Right lobe of liver (tissue), 4 donors: ENCODE results near the gene CENPK.

Experiments
- CTCF ChIP-seq, 4 donors: fragments of 200-600 bp in 3 of 4; fragments of 450-650 bp in 1 of 4; IDR thresholded peaks; one replicate each; pipeline versions ENCODE4 v1.5.1 to v1.8.0; 2016 to 2022; ENCODE audit warnings: antibody characterized with exemption in 4 of 4, mild to moderate bottlenecking in 2 of 4
- POLR2A ChIP-seq: fragments of 450-650 bp; IDR thresholded peaks from one replicate; pipeline ENCODE4 v1.6.1; 2017; ENCODE audit warnings: antibody characterized with exemption, mild to moderate bottlenecking
- donor health status: DM: no; HTN: no; CAD: no.
- donor health status: DM: no; HTN: no; CAD: no.
- donor health status: DM: no; HTN: yes; CAD: no.

GRCh38 chr5:65556718-65557117 is 6.2 kb downstream of the CENPK start:
- TF ChIP-seq CTCF (IDR thresholded peaks at IDR 0.05) (no peak), POLR2A (no peak)
